A673 (cell line): Measurements from ENCODE around the gene SLC25A13.

Source experiments
- EZH2 ChIP-seq: fragments of 200-600 bp; sonication (generic); IDR thresholded peaks from 2 replicates; pipeline ENCODE4 v1.6.1; 2017; ENCODE audit warnings: borderline replicate concordance, low read depth, mild to moderate bottlenecking, mixed read lengths, antibody characterized with exemption, low read length; ENCODE audit not compliant: poor library complexity, severe bottlenecking
- TF ChIP-seq, protein P1 (sequence below): fragments of 300-800, 200-600 bp; sonication (generic); conservative IDR thresholded peaks from 2 replicates; pipeline ENCODE4 v1.5.1; 2017; ENCODE audit warnings: low read depth, mild to moderate bottlenecking, antibody characterized with exemption, low read length, moderate library complexity, mixed read lengths

DNA sequence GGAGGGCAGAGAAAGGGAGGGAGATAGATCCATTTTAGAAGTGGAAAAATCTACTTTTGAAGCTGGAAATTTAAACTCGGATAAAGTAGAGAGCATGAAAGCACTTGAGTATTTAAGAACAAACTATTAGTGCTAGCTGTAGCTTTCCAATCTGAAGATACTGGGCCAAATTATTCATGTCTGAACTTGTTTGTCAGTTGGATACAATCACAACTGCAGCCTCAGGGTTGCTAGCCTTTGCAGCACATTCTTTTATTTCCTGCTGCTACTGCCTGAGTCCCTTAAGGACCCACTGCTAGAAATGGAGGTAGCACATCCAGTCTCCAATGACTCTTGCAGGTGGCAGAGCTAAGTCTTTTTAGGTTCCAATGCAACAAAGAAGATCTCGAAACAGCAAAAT lies 8.3 kb upstream of the SLC25A13 start:
- TF ChIP-seq, protein P1, sequence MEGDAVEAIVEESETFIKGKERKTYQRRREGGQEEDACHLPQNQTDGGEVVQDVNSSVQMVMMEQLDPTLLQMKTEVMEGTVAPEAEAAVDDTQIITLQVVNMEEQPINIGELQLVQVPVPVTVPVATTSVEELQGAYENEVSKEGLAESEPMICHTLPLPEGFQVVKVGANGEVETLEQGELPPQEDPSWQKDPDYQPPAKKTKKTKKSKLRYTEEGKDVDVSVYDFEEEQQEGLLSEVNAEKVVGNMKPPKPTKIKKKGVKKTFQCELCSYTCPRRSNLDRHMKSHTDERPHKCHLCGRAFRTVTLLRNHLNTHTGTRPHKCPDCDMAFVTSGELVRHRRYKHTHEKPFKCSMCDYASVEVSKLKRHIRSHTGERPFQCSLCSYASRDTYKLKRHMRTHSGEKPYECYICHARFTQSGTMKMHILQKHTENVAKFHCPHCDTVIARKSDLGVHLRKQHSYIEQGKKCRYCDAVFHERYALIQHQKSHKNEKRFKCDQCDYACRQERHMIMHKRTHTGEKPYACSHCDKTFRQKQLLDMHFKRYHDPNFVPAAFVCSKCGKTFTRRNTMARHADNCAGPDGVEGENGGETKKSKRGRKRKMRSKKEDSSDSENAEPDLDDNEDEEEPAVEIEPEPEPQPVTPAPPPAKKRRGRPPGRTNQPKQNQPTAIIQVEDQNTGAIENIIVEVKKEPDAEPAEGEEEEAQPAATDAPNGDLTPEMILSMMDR, result no peak
- TF ChIP-seq EZH2, result no peak
